ENCODE data around the gene PRDM11.
A peak's percentile ranks its signal among the peaks of the same experiment; 100 is the strongest.

The PRDM11 gene

DNA sequence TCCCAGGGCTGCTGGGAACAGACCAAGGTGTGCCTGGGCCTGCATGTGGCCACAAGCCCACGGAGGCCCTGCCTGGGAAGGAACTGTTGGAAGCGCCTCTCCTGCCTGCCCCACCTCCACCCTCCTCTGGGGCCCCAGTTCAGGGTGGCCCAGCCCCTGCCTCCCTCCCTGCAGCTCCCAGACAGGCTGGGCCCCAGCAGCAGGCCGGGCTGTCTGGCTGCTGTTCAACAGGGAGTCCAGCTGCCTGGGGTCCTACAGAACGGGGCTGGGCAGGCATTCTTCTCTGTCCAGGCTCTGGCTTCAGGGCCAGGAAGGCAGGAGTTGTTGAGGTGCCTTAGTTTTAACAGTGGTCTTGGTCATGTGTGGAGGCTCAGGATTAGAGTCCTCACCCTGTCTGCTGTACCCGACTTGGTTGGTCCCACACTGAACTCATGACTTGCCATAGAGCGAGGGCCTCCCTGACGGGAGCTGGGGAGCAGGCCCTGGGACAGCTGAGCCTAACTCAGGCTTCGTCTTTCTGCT lies 11.8 kb downstream of the PRDM11 start:
- peak; percentile 71 for DNase-seq

DNA sequence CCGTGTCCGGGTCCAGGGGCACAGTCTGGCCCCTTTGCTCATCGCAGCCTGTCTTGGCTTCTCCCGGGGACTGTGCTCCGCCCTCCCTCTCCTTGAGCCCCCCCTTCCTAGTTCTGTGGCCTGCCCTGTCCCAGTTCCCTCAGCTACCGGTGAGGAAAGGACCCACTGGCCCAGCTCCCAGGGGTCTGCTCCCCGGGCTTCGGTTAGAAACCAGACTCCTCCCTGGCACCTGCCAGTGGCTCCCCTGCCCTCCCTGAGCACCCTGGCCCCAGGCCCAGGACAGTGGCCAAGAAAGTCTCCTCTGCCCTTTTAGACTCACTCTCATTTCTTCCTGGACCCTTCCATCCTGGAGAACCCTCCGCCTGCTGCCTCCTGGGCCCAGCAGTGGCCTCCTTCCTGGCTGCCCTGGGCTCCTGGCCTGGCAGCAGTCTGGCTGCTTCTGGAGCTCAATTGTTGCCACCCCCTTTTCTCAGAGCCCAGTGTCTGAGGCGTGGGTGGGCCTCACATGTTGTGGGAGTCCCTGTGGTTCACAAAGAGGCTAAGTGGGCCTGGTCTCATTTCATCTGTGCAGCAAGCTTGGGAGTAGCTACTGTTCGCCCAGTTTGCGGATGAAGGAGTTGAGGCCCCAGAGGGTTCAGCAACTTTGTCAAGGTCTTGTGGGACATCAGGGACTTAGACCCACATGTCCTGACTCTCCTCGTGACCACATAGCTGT lies 12.6 kb downstream of the PRDM11 start:
- peak; percentile 23 for DNase-seq

DNA sequence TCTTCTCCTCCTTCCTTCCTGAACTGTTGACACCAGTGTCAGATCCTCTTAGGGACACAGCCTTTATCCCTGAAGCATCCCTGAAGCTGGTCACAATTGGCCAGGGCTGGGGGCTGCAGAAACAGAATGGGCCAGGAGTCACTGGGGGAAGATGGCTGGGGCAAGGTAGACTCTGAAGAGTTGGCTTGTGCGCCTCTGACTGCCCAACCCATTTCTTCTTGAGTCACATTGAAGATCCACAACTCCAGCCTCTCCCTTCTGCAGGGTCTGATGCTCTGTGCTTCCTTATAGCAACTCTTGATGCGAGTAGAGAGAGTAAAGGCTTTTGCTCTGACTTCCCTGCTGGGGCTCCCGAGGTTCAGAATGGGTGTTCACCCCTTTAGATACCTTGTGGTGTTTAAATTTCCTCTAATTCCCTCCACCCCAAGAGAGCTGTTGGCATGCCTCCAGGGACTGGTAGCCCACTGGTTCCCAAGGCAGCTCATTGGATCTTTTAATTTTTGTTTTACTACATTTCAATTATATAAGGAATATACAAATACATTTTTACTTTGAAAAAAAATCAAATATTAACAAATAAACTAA lies 13.4 kb downstream of the PRDM11 start:
- DNase-seq = no peak

DNA sequence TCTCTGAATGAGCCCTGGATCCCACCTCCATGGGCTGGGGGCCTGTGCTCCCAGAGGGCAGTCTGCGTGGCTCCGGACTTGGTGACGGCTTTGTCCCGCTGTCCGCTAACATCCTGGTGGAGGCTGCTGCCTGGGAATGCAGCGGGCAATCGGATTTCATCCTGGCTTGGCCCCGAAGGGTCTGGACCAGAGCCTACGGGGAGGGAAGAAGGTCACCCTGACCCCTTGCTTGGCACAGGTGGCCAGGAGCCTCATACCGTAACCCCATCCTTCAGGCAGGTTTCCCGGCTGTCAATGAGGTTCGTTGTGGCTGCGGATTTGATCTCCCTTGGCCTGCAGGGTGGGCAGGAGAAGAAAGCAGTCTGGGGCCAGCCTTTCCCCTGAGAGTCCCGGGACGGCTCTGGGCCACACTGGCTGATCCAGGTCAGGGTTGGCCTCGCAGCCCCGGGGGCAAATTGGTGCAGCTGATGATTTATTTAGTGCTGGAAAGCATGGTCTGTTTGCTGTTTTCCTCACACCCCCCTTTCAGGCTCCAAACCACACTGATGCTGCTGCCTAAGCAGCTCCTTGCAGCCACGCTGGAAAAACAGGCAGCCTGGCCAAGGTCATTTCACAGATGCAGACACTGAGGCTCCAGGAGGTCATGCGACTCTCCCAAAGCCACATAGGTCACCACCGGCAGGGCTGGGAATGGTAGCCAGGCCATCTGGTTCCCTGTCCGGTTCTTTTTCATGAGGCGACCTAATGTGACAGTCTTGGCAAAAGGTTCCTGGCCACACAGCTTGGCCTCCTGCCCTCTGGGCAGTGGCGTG lies 15.0 kb downstream of the PRDM11 start:
- DNase-seq = peak; percentile 31

DNA sequence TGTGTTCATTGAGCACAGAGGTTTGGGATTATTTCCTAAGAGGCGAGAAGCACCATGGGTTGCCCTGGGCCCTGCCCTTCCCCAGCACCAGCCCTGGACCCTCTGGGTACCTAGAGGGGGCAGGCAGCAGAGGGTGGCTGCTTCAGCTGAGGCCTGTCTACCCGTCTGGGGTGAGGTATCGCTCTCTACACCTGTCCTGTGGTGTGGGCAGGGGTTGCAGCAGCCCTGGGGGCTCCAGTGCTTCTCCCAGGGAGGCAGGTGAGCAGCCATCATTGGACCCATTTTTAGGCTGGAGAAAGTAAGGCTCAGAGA lies 15.6 kb downstream of the PRDM11 start:
- DNase-seq = no peak

DNA sequence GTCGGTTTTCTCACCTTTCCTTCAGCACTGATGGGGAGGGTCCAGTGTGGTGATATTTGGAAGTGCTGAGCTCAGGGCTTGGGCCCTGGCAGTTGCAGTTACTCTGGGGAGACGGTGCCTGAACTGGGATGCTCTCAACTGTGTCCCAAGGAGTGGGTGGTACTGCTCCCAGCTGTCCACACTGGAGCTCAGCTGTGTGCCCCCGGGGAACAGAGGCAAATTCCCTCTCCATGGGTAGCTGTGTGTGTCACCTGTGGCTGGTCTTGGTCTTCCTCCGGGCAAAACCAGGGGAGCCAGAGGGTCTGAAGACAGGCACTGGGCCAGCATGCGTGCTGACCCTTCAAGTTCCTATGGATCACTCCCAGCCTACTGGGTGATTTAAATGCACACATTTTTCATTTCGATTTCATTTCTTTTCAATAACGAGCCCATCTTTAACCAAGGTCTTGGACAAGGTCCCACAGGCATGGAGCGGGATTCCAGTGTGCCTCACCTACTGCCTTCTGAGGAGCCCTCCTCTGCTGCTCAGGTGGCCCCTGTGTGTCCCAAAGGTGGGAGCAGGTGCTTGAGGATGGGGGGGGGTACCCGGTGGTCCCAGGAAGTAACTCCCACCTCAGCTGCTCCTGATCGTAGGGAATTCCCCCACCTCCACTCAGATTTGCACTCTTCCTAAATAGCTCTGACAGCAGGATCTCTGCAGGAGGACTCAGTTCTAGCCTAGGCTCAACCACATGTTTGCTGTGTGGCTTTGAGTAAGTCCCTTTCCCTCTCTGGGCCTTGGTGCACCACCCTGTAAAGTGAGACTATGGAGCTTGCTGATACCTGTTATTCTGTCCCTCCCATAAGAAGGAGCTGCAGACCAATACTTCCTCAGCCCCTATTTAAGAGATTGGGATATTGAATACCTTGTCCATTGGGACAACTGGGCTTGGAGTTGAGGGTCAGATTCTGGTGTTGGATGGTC lies 16.8 kb downstream of the PRDM11 start:
- no peak for DNase-seq

DNA sequence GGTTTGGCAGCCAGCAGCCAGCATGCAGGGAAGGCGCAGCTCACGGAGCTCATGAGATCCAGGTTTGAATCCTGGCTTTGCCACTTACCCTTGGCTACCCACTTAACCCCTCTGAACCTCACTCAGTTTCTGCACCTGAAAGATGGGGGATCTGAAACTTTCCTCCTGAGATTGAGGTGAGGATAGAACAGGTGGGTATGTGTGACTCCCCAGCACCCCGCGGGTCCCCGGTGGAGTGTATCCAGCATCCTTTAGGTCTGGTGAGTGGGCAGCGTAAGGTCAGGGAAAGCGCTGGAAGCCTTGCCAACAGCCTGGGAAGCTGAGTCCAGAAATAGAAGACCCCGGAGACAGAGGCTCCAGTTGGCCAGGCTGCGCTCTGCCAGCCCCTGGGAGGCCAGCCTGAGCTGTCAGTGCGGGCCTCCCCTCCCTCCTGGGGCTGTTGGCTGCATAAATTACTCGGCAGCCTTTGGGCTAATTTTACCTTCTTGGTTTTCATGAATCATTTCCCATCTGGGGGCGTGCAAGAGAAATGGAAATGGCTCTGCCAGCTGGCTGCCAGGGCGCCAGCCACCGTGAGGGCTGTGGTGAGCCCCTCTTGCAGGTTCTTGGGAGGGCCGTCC lies 17.6 kb downstream of the PRDM11 start:
- DNase-seq = no peak

DNA sequence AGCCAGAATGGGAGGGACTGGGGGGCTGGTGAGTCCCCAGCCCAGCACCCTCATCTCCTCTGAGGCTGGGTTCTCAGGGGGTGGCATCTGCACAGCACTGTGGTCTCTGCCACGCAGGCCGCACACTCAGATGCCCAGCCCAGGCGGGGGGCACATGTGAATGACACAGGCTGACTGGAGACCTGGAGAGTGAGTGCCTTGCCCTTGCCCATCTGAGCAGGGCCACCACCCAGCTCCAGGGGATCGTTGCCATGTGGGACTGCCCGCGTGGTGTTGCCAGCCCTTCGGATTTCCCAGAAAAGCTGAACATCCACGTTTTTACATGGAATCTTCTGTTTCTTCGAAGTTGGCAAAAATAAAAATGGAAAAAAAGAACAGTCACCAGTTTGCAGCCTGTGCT lies 18.9 kb downstream of the PRDM11 start:
- no peak for DNase-seq

DNA sequence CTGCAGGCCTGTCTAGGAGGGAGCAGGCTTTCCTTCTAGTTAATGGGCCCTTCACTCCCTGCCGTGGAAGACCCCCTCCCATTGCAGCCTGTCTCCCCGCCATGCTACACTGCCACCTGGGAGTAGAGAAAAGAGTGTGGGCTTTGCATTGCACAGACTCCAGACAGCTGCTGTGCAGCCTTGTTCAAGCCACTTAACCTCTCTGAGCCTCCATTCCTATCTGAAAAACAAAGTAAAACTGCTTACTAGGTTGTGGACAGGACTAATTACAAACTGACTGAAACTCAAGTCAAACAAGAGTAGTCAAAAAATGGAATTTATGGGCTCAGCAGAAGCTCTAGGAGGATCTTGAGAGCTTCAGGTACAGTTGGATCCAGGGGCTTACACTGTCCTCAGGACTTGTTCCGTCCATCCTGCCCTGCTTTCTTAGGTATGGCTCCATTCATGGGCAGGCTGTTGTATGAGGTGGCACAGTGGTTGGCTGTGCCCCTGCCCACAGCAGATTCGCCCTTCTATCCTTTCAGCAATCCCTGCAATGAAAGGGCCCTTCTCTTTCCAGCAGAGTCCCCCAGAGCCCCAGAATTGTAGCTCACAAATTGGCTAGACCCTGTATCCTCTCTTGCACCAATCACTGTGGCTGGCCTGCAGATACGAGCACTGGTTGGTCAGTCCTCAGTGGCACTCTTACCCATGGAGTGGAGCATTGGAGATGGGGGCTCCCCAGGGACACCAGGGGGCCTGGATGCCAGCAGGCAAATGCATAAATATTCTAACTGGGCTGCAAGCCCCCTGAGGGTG lies 19.6 kb downstream of the PRDM11 start:
- no peak for DNase-seq

DNA sequence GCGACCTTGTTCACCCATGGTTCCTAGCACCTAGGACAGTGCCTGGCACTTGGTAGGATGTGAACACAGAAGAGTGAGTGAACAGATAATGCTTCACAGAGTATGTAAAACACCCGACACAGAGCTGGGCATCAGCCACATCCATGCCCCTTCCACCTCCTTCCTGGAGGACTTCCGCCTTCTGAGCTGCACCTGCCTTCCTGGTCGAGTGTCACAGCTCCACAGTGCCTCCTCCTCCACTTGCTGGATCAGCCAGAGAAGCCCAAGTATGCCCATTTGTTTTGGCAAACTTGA lies 20.1 kb downstream of the PRDM11 start:
- no peak for DNase-seq

DNA sequence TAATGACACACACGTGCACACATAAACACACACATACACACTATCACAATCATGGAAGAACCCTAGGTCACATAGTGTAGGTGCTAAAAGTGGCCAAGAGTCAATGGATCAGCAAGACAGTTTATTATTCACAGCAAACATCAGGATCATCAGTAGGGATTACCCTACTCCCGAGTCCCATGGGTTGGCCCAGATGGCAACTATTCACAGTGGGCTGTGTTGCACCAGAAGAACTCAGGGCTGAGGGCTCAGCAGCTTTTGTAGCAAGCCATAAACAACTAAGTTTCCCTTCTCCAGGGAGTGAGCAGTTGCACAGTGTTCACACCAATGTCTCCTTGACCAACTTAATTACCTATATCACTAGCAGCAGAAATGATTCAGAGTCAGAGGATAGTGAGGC lies 20.8 kb downstream of the PRDM11 start:
- DNase-seq = no peak

DNA sequence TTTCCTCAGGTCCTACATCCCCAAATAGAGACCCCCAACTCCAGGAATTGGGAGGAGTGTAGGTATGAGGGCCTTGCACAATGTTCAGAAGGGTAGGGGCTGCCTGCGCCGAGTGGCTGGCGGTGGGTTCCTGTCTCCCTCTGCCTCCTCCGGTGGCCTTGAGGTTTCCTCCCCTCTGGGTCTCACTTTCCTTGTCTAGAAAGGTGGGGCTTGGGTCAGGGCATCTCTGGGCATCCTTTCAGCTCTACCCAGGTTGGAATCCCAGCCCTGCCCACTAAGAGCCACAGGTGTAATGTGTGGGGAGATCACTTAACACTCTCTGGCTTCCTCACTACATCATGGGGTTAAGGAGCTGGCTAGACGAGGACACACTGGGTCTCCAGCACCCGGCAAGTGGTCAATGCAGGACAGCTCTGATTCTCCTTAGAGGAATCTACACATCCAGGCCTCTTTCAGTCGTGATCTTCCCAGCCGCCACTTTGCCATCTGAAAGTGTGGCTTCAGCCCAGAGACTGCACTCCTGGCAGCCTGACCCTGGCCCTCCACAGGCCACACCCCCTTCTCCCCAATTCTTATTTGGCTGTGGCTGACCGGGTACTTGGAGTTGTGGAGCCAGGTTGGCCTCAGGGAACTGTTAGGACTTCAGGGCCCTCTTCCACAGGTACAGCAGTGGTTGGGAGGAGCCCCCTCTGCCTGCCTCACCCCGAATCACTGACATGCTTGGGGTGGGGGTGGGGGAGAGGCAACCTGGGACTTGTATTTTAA lies 22.1 kb downstream of the PRDM11 start:
- no peak for DNase-seq

DNA sequence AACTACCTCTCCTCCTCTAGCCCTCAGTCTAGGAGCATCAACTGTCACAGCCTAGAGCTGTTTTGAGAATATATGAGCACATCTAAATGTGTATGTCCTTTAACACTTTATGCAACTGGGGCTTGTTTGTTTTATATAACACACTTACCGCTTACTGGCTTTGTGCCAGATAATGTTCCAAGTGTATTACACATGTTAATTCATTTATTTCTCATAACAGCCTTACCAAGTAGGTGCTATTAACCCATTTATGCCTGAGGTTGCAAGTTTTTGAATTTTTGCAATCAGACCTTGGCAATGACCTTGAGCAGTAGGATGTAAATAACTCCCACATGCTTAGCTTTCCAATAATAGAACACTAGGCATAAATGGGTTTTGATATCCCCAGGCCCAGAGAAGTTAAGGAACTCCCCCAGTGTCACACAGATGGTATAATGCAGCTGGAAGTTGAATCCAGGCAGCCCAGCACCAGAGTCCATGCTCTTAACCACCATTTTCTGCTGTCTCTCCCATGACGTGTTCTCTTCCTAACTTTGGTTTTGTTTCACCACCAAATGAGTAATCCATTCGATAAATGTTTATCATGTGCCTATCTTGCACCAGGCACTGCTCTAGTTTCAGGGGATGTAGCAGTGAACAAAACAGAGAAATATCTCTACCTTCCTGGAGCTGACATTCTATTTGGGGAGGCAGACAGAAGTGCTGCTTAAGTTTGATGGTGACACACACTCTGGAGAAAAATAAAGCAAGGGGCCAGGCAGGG lies 23.1 kb downstream of the PRDM11 start:
- no peak for DNase-seq

DNA sequence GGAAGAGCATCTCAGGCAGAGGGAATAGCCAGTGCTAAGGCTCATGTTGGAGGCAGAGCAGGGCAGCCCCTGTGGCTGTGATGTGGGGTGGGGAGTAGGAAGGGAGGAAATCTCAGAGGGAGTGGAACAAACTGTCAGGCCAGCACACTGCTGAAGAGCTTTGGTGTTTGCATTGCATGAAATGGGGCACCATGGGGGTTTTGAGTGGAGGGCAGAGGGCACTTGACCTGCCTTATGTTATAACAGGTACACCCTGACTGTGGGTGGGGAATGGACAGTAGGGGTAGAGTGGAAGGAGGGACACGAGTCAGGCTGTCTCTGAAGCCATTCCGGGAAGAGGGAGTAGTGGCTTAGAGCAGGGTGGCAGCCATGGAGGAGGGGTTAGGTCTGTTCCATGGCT lies 24.0 kb downstream of the PRDM11 start:
- no peak for DNase-seq

DNA sequence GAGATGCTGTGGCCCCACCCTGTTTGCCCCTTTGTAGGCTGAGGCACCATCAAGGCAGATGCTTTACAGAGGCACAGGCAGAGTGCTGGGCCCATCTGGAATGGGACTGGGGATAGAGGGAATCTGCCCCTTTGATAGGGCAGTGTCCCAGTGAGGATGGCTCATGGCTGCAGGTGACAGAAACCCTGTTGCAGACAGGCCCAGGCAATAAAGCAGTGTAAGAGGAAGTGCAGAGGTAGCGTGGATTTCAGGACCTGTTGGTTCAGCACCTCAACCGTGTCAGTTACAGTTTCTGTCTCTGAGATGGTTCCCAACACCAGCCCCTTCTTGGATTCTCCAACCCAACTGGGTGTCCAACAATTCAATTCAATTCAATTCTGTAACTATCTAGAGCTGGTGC lies 25.1 kb downstream of the PRDM11 start:
- DNase-seq = no peak

DNA sequence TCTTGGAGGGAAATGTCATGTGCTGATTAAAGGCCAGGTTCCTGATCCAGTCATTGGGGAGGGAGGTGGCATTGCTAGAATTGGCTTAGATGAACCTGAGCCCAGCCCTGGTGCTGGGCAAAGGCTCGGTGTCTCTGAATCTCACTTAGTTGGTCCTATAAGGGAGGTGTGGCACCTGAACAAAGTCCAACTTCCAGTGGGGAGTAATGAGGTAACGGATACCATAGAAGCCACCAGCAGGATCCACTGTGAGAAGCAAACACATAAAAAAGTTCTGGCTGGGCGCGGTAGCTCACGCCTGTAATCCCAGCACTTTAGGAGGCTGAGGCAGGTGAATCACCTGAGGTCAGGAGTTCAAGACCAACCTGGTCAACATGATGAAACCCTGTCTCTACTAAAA lies 26.6 kb downstream of the PRDM11 start:
- no peak for DNase-seq

DNA sequence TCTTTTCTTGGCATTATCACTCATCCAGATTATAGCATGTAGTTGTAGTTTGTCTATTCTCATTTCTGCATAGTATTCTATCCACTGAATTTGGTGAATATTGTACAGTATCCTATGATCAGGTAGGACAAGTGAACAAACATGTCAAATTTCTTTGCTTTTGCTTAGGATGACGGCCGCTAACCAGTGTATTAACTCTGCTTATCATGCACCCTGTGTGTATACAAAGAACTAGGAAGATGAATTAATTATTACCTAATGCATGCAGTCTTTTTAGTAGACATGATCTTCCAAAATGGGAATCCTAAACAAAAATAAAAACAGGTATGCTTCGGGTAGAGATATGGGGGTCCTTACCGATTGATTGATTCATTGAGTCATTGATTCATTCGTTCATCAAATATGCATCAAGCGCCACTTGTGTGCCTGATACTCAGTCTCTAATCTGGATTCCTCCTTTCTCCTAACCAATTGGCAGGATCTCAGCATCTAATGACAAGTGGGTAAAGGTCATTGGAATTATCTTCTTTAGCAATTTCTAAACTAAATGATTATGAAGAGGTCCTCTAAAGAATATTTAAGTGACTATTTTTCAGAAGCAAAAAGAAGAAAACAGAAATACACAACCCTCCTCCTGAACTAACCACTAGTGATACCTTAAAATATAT lies 27.9 kb downstream of the PRDM11 start:
- no peak for DNase-seq

DNA sequence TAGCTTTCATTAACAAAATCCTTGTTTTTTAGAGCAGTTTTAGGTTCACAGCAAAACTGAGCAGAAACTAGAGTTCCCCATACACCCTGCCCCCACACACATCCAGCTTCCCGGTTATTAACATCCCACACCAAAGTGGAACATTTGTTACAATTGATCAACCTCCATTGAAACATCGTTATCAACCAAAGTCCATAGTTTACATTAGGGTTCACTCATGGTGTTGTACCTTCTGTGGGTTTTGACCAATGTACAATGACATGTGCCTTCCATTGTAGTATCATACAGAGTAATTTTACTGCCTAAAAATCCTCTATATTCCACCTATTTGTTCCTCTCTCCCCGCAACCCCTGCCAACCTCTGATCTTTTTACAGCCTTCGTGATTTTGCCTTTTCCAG lies 28.5 kb downstream of the PRDM11 start:
- DNase-seq = no peak

DNA sequence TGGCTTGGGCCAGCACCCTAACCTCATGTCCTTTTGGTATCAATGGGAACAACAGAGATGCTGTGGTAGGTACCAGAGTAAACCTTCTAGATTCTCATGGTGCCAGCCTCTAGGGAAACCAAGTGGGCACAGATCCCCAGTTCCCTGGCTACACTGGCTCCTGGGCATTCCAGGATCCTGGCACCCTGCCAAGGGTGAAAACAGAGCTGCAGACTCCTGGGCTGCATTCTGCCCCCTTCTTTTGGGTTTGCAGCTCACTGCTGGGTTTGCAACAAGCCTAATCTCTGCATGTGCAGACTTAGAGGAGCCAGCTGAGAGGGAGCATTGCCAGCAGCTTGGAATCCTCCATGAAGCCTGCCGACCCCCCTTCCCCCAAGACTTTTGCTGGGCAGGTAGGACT lies 30.6 kb downstream of the PRDM11 start:
- DNase-seq = no peak

DNA sequence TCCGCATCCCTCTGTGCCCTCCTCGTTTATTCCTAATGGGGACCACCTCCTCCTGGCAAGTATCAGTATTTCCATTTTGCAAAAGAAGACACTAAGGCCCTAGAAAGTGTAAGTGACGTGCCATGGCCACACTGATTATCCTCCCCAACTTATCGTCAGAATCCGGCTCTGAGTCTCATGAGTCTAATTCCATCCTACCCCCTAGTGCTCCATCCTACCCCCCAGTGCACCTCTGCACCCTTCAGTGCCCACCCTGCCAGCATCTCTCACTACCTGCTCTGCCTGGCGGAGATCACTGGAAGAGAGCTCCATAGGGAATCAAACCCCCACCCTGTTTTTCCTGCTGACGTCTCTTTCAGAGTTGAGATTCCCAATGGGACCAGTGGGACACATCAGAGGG lies 31.8 kb downstream of the PRDM11 start:
- DNase-seq = no peak

Measured in retina (tissue), 1 donor.